Stomach (tissue), 4 donors: Measurements from ENCODE around the gene ABCC1.

Experiments
- CTCF ChIP-seq, 7 experiments: fragments of 450-650 bp in 4 of 7; fragments of 200-600 bp in 3 of 7; sonication (generic) in 3 of 7; IDR thresholded peaks; one replicate each; pipeline ENCODE4 v1.5.1; 2016 to 2019; ENCODE audit warnings: antibody characterized with exemption in 7 of 7, control low read depth in 2 of 7, mild to moderate bottlenecking in 1 of 7
- POLR2AphosphoS5 ChIP-seq, 3 donors: sonication (generic); formaldehyde crosslinking; IDR thresholded peaks; one replicate each; pipeline ENCODE4 v1.6.1; 2016; ENCODE audit warnings: antibody characterized with exemption in 3 of 3

- no peak for TF ChIP-seq CTCF (IDR thresholded peaks at IDR 0.05)
- no peak for TF ChIP-seq POLR2AphosphoS5 (IDR thresholded peaks at IDR 0.05)
Measured at GRCh38 chr16:16121185-16121727, 171.8 kb downstream of the ABCC1 start.
